Activated CD8-positive, alpha-beta T cell treated with anti-CD3 and anti-CD28 coated beads for 36 hours (primary cell): Measurements from ENCODE around the gene CBFA2T3. TPM values are rescaled to one million over a fixed set of nuclear protein-coding genes. Genes with fewer than 3 reads are reported as not detected.

Experiments
- ATAC-seq: fragments of 200-7000 bp; cut with Tn5 transposase; one replicate; pipeline ENCODE4 v1.10.0; 2021; ENCODE audit warnings: mild to moderate bottlenecking, moderate library complexity
- CTCF ChIA-PET: fragments of 350-600 bp; sonication (Branson Sonifier 250); formaldehyde crosslinking; loops from one replicate; lab custom pipeline; 2021; ENCODE audit warnings: antibody characterized with exemption; lab: Charles Lee
- POLR2A ChIA-PET: fragments of 350-600 bp; sonication (Branson Sonifier 250); formaldehyde crosslinking; loops from one replicate; lab custom pipeline; 2021; ENCODE audit warnings: antibody characterized with exemption; lab: Charles Lee
- DNase-seq: peaks from one replicate; pipeline ENCODE4 v3.0.0-alpha.2; 2020
- H3K27ac Mint-ChIP-seq: one replicate; pipeline ENCODE4 v1.8.0; 2021; ENCODE audit warnings: mild to moderate bottlenecking, mixed read lengths
- H3K27me3 Mint-ChIP-seq: one replicate; pipeline ENCODE4 v1.8.0; 2021; ENCODE audit warnings: mixed read lengths
- H3K36me3 Mint-ChIP-seq: one replicate; pipeline ENCODE4 v1.8.0; 2021; ENCODE audit warnings: low read depth, mixed read lengths
- H3K4me1 Mint-ChIP-seq: one replicate; pipeline ENCODE4 v1.8.0; 2021; ENCODE audit warnings: low read depth, mixed read lengths
- H3K4me3 Mint-ChIP-seq: one replicate; pipeline ENCODE4 v1.8.0; 2021; ENCODE audit warnings: mild to moderate bottlenecking, moderate library complexity, mixed read lengths
- H3K9me3 Mint-ChIP-seq: one replicate; pipeline ENCODE4 v1.8.0; 2021; ENCODE audit warnings: mixed read lengths
- intact Hi-C: fragments of 100-400 bp; cut with micrococcal nuclease; formaldehyde crosslinking; loops from one replicate; pipeline ENCODE4 v1.10.0; 2022
- total RNA-seq, 2 experiments: library from RNA; stranded (reverse); gene quantifications; one replicate each; pipeline ENCODE4 v1.2.3, GENCODE V29; 2021
- TF ChIP-seq, protein P1 (sequence below): fragments of 200-600 bp; IDR thresholded peaks from one replicate; pipeline ENCODE4 v1.8.0; 2022; ENCODE audit warnings: antibody characterized with exemption, mild to moderate bottlenecking

CBFA2T3 gene
- total RNA-seq, 2 experiments from 2014 or later, result 0.14 to 0.34 TPM

DNA sequence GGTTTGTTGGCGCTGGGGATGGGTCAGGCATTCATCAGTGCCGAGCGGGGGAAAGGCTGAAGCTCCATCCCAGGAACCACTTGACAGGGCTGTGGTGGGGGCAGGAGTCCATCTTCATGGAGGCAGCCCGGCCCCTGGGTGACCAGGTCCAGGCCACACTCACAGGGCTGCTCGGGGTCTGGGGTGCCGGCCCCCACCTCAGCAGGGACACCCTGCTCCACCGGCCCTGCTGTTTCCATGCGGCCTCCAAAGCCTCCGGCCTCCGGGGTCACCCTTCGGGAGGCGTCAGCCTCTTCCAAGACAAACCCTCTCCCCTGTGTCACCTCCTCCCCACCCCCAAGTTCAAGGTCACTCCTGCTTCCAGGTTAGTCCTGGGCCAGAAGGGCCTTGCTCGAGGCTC, 142.3 kb downstream of the CBFA2T3 start:
- ChIA-PET POLR2A (no interaction called here), CTCF (no interaction called here)
- Mint-ChIP-seq H3K27ac (no peak overlapping the region), H3K9me3 (no peaks in the 10 kb centered on the region), H3K4me1 (no peaks in the 10 kb centered on the region), H3K36me3 (no peaks in the 10 kb centered on the region), H3K27me3 (no peaks in the 10 kb centered on the region), H3K4me3 (no peak overlapping the region)
- DNase-seq, result no peak
- ATAC-seq, result no peak
- TF ChIP-seq, protein P1, sequence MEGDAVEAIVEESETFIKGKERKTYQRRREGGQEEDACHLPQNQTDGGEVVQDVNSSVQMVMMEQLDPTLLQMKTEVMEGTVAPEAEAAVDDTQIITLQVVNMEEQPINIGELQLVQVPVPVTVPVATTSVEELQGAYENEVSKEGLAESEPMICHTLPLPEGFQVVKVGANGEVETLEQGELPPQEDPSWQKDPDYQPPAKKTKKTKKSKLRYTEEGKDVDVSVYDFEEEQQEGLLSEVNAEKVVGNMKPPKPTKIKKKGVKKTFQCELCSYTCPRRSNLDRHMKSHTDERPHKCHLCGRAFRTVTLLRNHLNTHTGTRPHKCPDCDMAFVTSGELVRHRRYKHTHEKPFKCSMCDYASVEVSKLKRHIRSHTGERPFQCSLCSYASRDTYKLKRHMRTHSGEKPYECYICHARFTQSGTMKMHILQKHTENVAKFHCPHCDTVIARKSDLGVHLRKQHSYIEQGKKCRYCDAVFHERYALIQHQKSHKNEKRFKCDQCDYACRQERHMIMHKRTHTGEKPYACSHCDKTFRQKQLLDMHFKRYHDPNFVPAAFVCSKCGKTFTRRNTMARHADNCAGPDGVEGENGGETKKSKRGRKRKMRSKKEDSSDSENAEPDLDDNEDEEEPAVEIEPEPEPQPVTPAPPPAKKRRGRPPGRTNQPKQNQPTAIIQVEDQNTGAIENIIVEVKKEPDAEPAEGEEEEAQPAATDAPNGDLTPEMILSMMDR, result no peak
- intact Hi-C loops, result no loop called here

DNA sequence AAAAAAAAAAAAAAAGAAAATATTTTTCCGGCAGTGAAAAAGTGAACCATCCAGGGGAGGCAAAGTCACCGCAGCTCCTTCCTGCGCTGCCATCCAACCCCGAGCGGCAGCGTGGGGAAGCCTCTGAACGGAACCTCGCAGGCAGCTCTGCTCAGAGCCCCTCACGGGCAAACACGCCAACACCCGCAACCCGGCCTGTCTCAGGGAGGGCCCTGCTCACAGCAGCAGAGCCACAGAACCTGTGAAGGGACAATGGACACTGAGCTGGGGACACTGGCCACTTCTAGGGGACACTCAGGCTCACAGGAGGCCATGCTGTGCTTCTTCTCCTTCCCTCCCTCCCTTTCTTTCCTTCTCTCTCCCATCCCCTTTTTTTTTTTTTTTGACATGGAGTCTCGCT, 143.9 kb downstream of the CBFA2T3 start:
- Mint-ChIP-seq H3K9me3 (no peaks in the 10 kb centered on the region), H3K27ac (no peak overlapping the region), H3K4me3 (no peak overlapping the region), H3K36me3 (peaks cover 2% of the 10 kb centered on the region), H3K4me1 (no peaks in the 10 kb centered on the region), H3K27me3 (no peaks in the 10 kb centered on the region)
- DNase-seq (no peak), ATAC-seq (no peak)
- TF ChIP-seq, protein P1, result no peak
- POLR2A ChIA-PET, result no interaction called here
- intact Hi-C loops, result no loop called here
- CTCF ChIA-PET, result no interaction called here

DNA sequence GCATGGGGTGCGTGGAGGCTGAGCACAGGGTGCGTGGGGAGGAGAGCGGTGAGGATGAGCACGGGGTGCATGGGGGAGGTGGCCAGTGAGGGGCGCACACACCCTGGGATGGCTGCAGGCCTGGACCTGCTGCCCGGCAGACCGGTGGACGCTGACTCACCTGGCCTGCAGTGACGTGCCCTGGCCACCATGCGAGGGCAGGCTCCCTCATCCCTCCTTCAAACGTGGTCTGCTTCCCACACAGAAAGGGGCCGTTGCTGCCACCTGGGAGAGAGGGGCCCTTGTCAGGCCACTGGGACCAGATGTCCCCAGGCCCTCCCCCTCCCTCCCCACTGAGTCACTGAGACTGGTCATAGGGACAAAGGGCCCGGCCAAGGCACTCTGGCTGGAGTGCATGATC, 145.2 kb downstream of the CBFA2T3 start:
- Mint-ChIP-seq H3K4me3 (no peak overlapping the region), H3K36me3 (peaks cover 2% of the 10 kb centered on the region), H3K9me3 (no peaks in the 10 kb centered on the region), H3K4me1 (no peaks in the 10 kb centered on the region), H3K27me3 (no peaks in the 10 kb centered on the region), H3K27ac (no peak overlapping the region)
- POLR2A ChIA-PET, result no interaction called here
- intact Hi-C loops, result no loop called here
- DNase-seq (no peak), ATAC-seq (peak; percentile 10)
- CTCF ChIA-PET, result no interaction called here
- TF ChIP-seq, protein P1, result no peak

DNA sequence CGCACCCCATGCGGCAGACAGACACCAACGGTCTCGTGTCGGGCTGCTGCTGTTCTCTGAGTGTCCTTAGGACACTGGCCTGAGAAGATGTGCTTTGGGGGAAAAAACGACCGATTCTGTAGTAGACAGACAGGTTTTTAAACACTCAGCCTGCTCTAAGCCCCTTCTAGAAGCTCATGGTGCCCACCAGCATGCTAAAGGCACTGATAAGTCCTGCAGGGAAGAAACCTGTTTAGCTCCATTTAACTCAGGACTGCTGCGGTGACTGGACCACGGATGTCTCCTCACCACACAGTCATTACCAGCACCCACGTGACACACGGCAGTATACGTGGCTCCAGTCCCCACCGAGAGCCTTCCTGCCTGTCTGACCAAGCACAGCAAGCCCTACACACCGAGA, 146.2 kb downstream of the CBFA2T3 start:
- Mint-ChIP-seq H3K27ac (no peak overlapping the region), H3K4me1 (no peaks in the 10 kb centered on the region), H3K4me3 (no peak overlapping the region), H3K27me3 (no peaks in the 10 kb centered on the region), H3K9me3 (no peaks in the 10 kb centered on the region), H3K36me3 (peaks cover 2% of the 10 kb centered on the region)
- TF ChIP-seq, protein P1, result no peak
- POLR2A ChIA-PET, result no interaction called here
- DNase-seq (no peak), ATAC-seq (no peak)
- intact Hi-C loops, result no loop called here
- CTCF ChIA-PET, result no interaction called here

DNA sequence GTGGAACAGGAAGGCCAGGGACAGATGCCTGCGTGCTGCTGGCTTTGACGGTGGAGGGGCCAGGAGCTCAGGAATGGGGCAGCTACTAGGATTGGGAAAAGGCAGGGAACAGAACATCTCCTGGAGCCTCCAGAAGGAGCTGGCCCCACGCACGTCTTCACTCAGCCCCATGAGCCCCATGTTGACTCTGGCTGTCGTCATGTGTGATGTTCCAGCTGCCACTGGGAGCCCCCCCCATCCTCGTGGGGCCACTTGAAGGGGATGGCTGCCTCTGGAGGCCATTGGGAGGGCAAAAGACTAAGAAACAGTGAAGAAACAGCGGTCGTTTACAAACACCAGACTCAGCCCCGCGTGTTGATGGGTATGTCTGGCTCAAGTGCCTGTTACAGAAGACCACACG, 146.7 kb downstream of the CBFA2T3 start:
- H3K4me3 Mint-ChIP-seq, result no peak overlapping the region
- H3K9me3 Mint-ChIP-seq, result no peaks in the 10 kb centered on the region
- H3K27me3 Mint-ChIP-seq, result no peaks in the 10 kb centered on the region
- ChIA-PET CTCF (no interaction called here), POLR2A (no interaction called here)
- TF ChIP-seq, protein P1, result no peak
- H3K27ac Mint-ChIP-seq, result no peak overlapping the region
- no peak for ATAC-seq
- H3K36me3 Mint-ChIP-seq, result peaks cover 2% of the 10 kb centered on the region
- intact Hi-C loops, result no loop called here
- no peak for DNase-seq
- no peaks in the 10 kb centered on the region for H3K4me1 Mint-ChIP-seq
